Measurements from ENCODE around the gene CFAP61. TPM values are rescaled to one million over a fixed set of nuclear protein-coding genes. Genes with fewer than 3 reads are reported as not detected.

CFAP61 gene
- total and polyA plus RNA-seq, 9 of the 15 experiments (the other 6 are each of a cell fraction or from before 2014, with no cell fraction given): 0.11 TPM; not detected in 8

- TF ChIP-seq BRF2 (IDR thresholded peaks at IDR 0.05; ENCODE audit: borderline replicate concordance, insufficient read depth, insufficient read length) (no peak), ZNF655 (CRISPR knock-in tag; IDR thresholded peaks at IDR 0.05) (no peak), ZKSCAN8 (CRISPR knock-in tag; IDR thresholded peaks at IDR 0.05) (no peak), TGIF2 (CRISPR knock-in tag; IDR thresholded peaks at IDR 0.05) (no peak), SNIP1 (IDR thresholded peaks at IDR 0.05; ENCODE audit: low read depth) (no peak)
These were observed 150.4 kb downstream of the CFAP61 start (continued) for GRCh38 chr20:20202768-20203167.

GRCh38 chr20:20203784-20204183 is 151.5 kb downstream of the CFAP61 start:
- ChIA-PET POLR2A (interaction anchor here (0.6 kb wide), 1 partner anchor 1311 kb away, joined by 3 read pairs; no protein-coding TSS in a partner anchor), CTCF (ENCODE audit: low intra/inter-chr PET ratio) (no interaction called here)
- no peak overlapping the region for H3K27ac ChIP-seq (ENCODE audit: extremely low read depth, low read depth, low read length)
- H3K4me2 ChIP-seq (ENCODE audit: insufficient read depth, low read length): no peak overlapping the region
- intact Hi-C loops (cut with micrococcal nuclease) (no loop called here), in situ Hi-C loops (cut with MboI) (no loop called here)
- no peaks in the 10 kb centered on the region for H3K36me3 ChIP-seq (ENCODE audit: control insufficient read depth, insufficient read depth, low read length)
- H3K4me1 ChIP-seq (replicated peaks in 1 of 2; ENCODE audit: control insufficient read depth in 2 of 2, insufficient read depth in 2 of 2, low read length in 2 of 2): no peaks in the 10 kb centered on the region
- no peaks in the 10 kb centered on the region for H4K20me1 ChIP-seq (replicated peaks; ENCODE audit: control insufficient read depth, insufficient read depth, low read length)
- H3K79me2 ChIP-seq (ENCODE audit: control insufficient read depth, insufficient read depth, low read length): no peaks in the 10 kb centered on the region
- no peaks in the 10 kb centered on the region for H3K9me1 ChIP-seq (ENCODE audit: control insufficient read depth, insufficient read depth, low read length)
- BruUV-seq (replicated peaks): no TSS peak
- no peak overlapping the region for H2AFZ ChIP-seq (ENCODE audit: low read depth, low read length)
- ATAC-seq (no peak), DNase-seq (ENCODE audit: extremely low read depth in 1 of 4, low spot score in 3 of 4) (no peak), FAIRE-seq (no peak)
- H3K9me3 ChIP-seq (replicated peaks; ENCODE audit: control insufficient read depth, insufficient read depth, low read depth, low read length): no peaks in the 10 kb centered on the region
- H3K9ac ChIP-seq (ENCODE audit: insufficient read depth in 1 of 2, low read depth in 2 of 2, low read length in 2 of 2): no peak overlapping the region
- no peaks in the 10 kb centered on the region for H3K27me3 ChIP-seq (ENCODE audit: control insufficient read depth in 2 of 2, insufficient read depth in 2 of 2, low read length in 2 of 2)
- H3K4me3 ChIP-seq: no peak overlapping the region
- WGBS (ENCODE audit: insufficient coverage, low coverage, missing lambda C conversion rate): 0% methylated on average over 1 of the region's 2 CpGs
- TF ChIP-seq CLOCK (CRISPR knock-in tag; IDR thresholded peaks at IDR 0.05; ENCODE audit: borderline replicate concordance) (no peak), MCM3 (IDR thresholded peaks at IDR 0.05) (no peak), NR2F6 (CRISPR knock-in tag; IDR thresholded peaks at IDR 0.05) (no peak), CAMTA2 (CRISPR knock-in tag; conservative IDR thresholded peaks at IDR 0.05) (no peak), NR1H2 (CRISPR knock-in tag; IDR thresholded peaks at IDR 0.05) (no peak), NKRF (IDR thresholded peaks at IDR 0.05; ENCODE audit: borderline replicate concordance) (no peak), TCF3 (CRISPR knock-in tag; IDR thresholded peaks at IDR 0.05) (no peak), CTCF (IDR thresholded peaks at IDR 0.05 in 2 of 3, conservative IDR thresholded peaks at IDR 0.05 in 1 of 3; ENCODE audit: insufficient read depth in 2 of 3, low read depth in 1 of 3, low read length in 3 of 3) (no peak)
